Epithelial cell of esophagus (primary cell): Measurements from ENCODE around the gene CHRD.

ENCODE experiments used
- DNase-seq: peaks from one replicate; pipeline ENCODE4 v3.0.0; 2010; ENCODE audit warnings: low read depth
- H3K4me3 ChIP-seq: 2 replicates; pipeline ENCODE4 v1.5.1; 2011; ENCODE audit warnings: mild to moderate bottlenecking, low read length, control low read depth
- CTCF ChIP-seq: IDR thresholded peaks from 2 replicates; pipeline ENCODE4 v1.5.1; 2011; ENCODE audit warnings: low read depth, mild to moderate bottlenecking, low read length, control low read depth, inconsistent platforms; ENCODE audit not compliant: insufficient read depth; ENCODE audit errors: missing control alignments

The CHRD gene

GRCh38 chr3:184372911-184373310 lies 6.9 kb upstream of the CHRD start:
- DNase-seq: no peak
- no peak for TF ChIP-seq CTCF
- H3K4me3 ChIP-seq: no peak overlapping the region

- TF ChIP-seq CTCF: no peak
- H3K4me3 ChIP-seq: no peak overlapping the region
- no peak for DNase-seq
These were observed 6.4 kb upstream of the CHRD start for GRCh38 chr3:184373422-184373821.

- no peak overlapping the region for H3K4me3 ChIP-seq
- TF ChIP-seq CTCF: no peak
- no peak for DNase-seq
These were observed 4.0 kb upstream of the CHRD start for GRCh38 chr3:184375747-184376461.

GRCh38 chr3:184377374-184377773 lies 2.5 kb upstream of the CHRD start:
- no peak for DNase-seq
- H3K4me3 ChIP-seq: no peak overlapping the region
- TF ChIP-seq CTCF: no peak

- TF ChIP-seq CTCF: no peak
- DNase-seq: no peak
- H3K4me3 ChIP-seq: no peak within 1 kb of the TSS
These were observed 1.9 kb upstream of the CHRD start, which contains the start of gene THPO for GRCh38 chr3:184377882-184378445. THPO (minus strand) TSS chr3:184378207; CDS start chr3:184376259, 1,948 bp downstream.

- no peak for TF ChIP-seq CTCF
These were observed 1.1 kb upstream of the CHRD start for GRCh38 chr3:184378651-184379357.

More at GRCh38 chr3:184378651-184379357, 1.1 kb upstream of the CHRD start:
- no peak for DNase-seq
- no peak overlapping the region for H3K4me3 ChIP-seq
